Esophagus squamous epithelium (tissue), 5 donors: ENCODE results near the gene MUCL3. TPM values are rescaled to one million over a fixed set of nuclear protein-coding genes. Genes with fewer than 3 reads are reported as not detected.

Experiments
- DNase-seq: peaks from one replicate; lab custom pipeline; 2025; lab: John Stamatoyannopoulos, UW
- H3K27ac ChIP-seq, 4 donors: fragments of 200-600 bp; sonication (generic); one replicate each; pipeline ENCODE4 v1.5.1; 2016 to 2019; ENCODE audit warnings: mild to moderate bottlenecking in 1 of 4
- H3K27me3 ChIP-seq, 4 donors: fragments of 200-600 bp; sonication (generic); 1 replicate in 3 of 4; 2 replicates in 1 of 4; pipeline versions ENCODE4 v1.5.1 to v1.6.0; 2017 to 2021; ENCODE audit warnings: antibody characterized with exemption in 1 of 4
- H3K36me3 ChIP-seq, 3 donors: fragments of 200-600 bp; sonication (generic); one replicate each; pipeline ENCODE4 v1.5.1; 2016 to 2019
- H3K4me1 ChIP-seq, 3 donors: fragments of 200-600 bp; sonication (generic); one replicate each; pipeline ENCODE4 v1.5.1; 2017 to 2019
- H3K4me3 ChIP-seq, 4 donors: fragments of 200-600 bp; sonication (generic); 1 replicate in 3 of 4; 2 replicates in 1 of 4; pipeline ENCODE4 v1.5.1; 2016 to 2019; ENCODE audit warnings: mild to moderate bottlenecking in 2 of 4, moderate library complexity in 1 of 4
- H3K9me3 ChIP-seq, 3 donors: fragments of 200-600 bp; sonication (generic); one replicate each; pipeline ENCODE4 v1.5.1; 2016 to 2019
- POLR2A ChIP-seq, 4 donors: fragments of 450-650 bp; IDR thresholded peaks; one replicate each; pipeline ENCODE4 v1.6.1; 2017; ENCODE audit warnings: antibody characterized with exemption in 4 of 4, mild to moderate bottlenecking in 4 of 4, moderate library complexity in 3 of 4
- WGBS, 2 donors: methylation state at CpG; one replicate each; pipeline ENCODE4 v1.1.5; 2018; 5-methylcytosine and 5-hydroxymethylcytosine counted together
- intact Hi-C: fragments of 100-400 bp; cut with DNase I; formaldehyde crosslinking; loops from one replicate; pipeline ENCODE4 v1.15.0; 2022
- total RNA-seq, 4 donors: library from RNA; depleted of rRNA; stranded (reverse); fragments of >200 nt; gene quantifications; one replicate each; pipeline ENCODE4 v1.1.0, GENCODE V29; 2016
- TF ChIP-seq, protein P1 (sequence below), 6 experiments: fragments of 450-650 bp in 4 of 6; fragments of 200-600 bp in 2 of 6; sonication (generic) in 2 of 6; IDR thresholded peaks; one replicate each; pipeline ENCODE4 v1.5.1; 2016 to 2019; ENCODE audit warnings: antibody characterized with exemption in 6 of 6, mild to moderate bottlenecking in 4 of 6, moderate library complexity in 4 of 6
- donor health status: DM: yes; HTN: yes; CAD: no.

Gene MUCL3
- total RNA-seq, 4 donors from 2014 or later, result 0.21 to 8.3 (median 2.4) TPM

DNA sequence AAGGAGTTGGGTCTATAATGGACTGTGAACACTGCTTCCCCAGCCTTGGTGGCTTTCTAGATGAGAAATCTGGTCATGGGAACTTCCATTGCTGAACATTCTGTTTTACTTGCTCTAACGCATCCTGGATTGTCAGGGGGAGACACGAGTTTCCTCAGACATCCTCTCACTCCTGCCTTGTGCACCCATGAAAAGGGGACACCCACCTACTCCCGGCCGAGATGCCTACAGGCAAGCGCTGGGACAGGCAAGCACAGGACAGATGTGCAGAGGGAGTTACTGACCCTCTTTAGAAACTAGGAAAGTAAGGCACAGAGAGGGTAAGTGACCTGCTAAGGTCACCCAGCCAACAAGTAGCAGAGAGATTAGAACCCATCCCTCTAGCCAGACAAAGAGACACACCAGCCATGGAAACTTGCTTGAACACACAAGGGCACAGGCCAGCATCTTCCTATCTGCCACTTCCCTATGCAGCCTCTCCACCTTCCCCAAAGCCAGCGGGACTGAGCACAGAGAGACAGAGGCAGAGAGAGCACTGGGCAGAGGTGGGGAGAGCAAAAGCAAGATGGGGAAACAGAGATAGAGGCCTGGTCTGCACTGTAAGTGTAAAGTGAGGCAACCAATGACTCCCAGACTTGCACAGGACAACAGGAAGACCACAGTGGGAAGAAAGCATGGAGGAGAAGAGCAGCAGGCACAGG is 8.0 kb upstream of the MUCL3 start:
- WGBS, 2 donors, result 64 to 74% methylated on average over 3 to 6 of the region's 6 CpGs
- TF ChIP-seq, protein P1, sequence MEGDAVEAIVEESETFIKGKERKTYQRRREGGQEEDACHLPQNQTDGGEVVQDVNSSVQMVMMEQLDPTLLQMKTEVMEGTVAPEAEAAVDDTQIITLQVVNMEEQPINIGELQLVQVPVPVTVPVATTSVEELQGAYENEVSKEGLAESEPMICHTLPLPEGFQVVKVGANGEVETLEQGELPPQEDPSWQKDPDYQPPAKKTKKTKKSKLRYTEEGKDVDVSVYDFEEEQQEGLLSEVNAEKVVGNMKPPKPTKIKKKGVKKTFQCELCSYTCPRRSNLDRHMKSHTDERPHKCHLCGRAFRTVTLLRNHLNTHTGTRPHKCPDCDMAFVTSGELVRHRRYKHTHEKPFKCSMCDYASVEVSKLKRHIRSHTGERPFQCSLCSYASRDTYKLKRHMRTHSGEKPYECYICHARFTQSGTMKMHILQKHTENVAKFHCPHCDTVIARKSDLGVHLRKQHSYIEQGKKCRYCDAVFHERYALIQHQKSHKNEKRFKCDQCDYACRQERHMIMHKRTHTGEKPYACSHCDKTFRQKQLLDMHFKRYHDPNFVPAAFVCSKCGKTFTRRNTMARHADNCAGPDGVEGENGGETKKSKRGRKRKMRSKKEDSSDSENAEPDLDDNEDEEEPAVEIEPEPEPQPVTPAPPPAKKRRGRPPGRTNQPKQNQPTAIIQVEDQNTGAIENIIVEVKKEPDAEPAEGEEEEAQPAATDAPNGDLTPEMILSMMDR (IDR thresholded peaks at IDR 0.05), result no peak
- TF ChIP-seq POLR2A (IDR thresholded peaks at IDR 0.05), result no peak
- H3K4me3 ChIP-seq, result no peak overlapping the region
- H3K27me3 ChIP-seq, result peaks cover 0 to 1% (median 0%) of the 10 kb centered on the region in 4 donors
- intact Hi-C loops, result no loop called here
- peaks cover 0 to 50% (median 6%) of the 10 kb centered on the region in 3 donors for H3K4me1 ChIP-seq
- peak overlapping the region in 2 of 4 donors; percentile 56 to 66 for H3K27ac ChIP-seq
- peaks cover 0 to 6% (median 0%) of the 10 kb centered on the region in 3 donors for H3K9me3 ChIP-seq
- H3K36me3 ChIP-seq, result no peaks in the 10 kb centered on the region
- no peak for DNase-seq

DNA sequence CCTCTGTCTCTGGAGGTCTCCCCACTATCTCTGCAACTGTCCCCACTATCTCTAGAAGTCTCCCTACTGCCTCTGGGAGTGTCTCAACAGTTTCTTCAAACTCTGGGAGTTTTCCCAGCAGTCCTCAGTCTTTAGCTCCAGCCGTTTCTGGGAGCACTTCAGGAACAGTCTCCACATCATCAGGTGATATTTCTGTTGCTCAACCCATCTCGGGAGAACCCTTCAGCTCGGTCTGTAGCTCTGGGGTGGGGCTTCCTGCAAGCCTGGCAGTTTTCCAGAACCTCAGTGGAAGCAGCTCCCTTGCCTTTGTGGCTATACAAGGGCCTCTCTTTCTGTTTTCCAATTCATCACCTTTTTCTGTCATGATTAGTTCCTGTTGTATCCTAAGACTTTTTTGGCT is 5.8 kb upstream of the MUCL3 start:
- peak overlapping the region in 1 of 4 donors; percentile 39 for H3K27ac ChIP-seq
- H3K4me3 ChIP-seq, result no peak overlapping the region
- H3K9me3 ChIP-seq, result no peaks in the 10 kb centered on the region
- WGBS, 2 donors, result 20 to 24% methylated on average over 3 of the region's 3 CpGs
- no peaks in the 10 kb centered on the region for H3K36me3 ChIP-seq
- peaks cover 17 to 72% (median 26%) of the 10 kb centered on the region in 3 donors for H3K4me1 ChIP-seq
- H3K27me3 ChIP-seq, result peaks cover 0 to 6% (median 0%) of the 10 kb centered on the region in 4 donors
- TF ChIP-seq POLR2A (IDR thresholded peaks at IDR 0.05), result no peak
- TF ChIP-seq, protein P1 (IDR thresholded peaks at IDR 0.05), result no peak
- no peak for DNase-seq
- intact Hi-C loops, result no loop called here

DNA sequence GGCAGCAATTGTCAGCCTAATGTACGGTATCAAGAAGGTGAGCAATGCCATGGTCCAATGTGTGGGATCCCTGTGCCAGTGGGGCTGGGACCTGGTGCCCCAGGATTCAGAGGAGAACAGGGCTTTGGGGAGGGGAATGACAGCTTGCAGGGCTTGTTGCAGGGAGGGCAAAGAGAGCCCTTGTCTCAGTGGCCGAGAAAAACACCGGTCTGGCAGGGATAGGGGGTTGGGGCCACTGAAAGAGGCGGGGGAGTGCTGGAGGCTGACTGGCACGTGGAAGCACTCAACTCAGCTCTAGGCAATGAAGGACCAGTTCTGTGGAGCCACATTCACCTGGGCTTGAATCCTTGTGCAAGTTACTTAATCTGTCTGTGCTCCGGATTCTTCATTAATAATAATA is 3.5 kb upstream of the MUCL3 start:
- Histone ChIP-seq H3K27me3 (peaks cover 0 to 21% (median 0%) of the 10 kb centered on the region in 4 donors), H3K9me3 (no peaks in the 10 kb centered on the region), H3K4me1 (peaks cover 23 to 86% (median 27%) of the 10 kb centered on the region in 3 donors), H3K4me3 (no peak overlapping the region), H3K36me3 (no peaks in the 10 kb centered on the region), H3K27ac (peak overlapping the region in 2 of 4 donors; percentile 87 to 88)
- no peak for DNase-seq
- intact Hi-C loops, result no loop called here
- WGBS, 2 donors, result 75 to 78% methylated on average over 5 to 6 of the region's 6 CpGs
- no peak for TF ChIP-seq POLR2A (IDR thresholded peaks at IDR 0.05)
- TF ChIP-seq, protein P1 (IDR thresholded peaks at IDR 0.05), result no peak

GRCh38 chr6:30938730-30939129 is 2.0 kb upstream of the MUCL3 start:
- Histone ChIP-seq H3K27me3 (peaks cover 0 to 35% (median 0%) of the 10 kb centered on the region in 4 donors), H3K9me3 (no peaks in the 10 kb centered on the region), H3K27ac (peak overlapping the region; percentile 58 to 88 (median 84)), H3K36me3 (no peaks in the 10 kb centered on the region), H3K4me3 (no peak overlapping the region), H3K4me1 (peaks cover 27 to 87% (median 32%) of the 10 kb centered on the region in 3 donors)
- intact Hi-C loops, result no loop called here
- WGBS, 2 donors, result 28% methylated on average over 4 of the region's 4 CpGs
- DNase-seq, result no peak
- TF ChIP-seq, protein P1 (IDR thresholded peaks at IDR 0.05), result no peak
- TF ChIP-seq POLR2A (IDR thresholded peaks at IDR 0.05), result no peak

- Histone ChIP-seq H3K27me3 (peaks cover 0 to 39% (median 0%) of the 10 kb centered on the region in 4 donors), H3K4me3 (no peak overlapping the region), H3K4me1 (peaks cover 27 to 83% (median 32%) of the 10 kb centered on the region in 3 donors), H3K27ac (peak overlapping the region; percentile 38 to 88 (median 84)), H3K36me3 (no peaks in the 10 kb centered on the region), H3K9me3 (no peaks in the 10 kb centered on the region)
- WGBS, 2 donors, result 8 to 26% methylated on average over 2 of the region's 3 CpGs
- no peak for DNase-seq
- TF ChIP-seq, protein P1 (IDR thresholded peaks at IDR 0.05), result no peak
- no peak for TF ChIP-seq POLR2A (IDR thresholded peaks at IDR 0.05)
- intact Hi-C loops, result no loop called here
Observed at GRCh38 chr6:30939473-30939872, 1.3 kb upstream of the MUCL3 start.
